CD14-positive monocyte (primary cell): ENCODE data around the gene STPG1. TPM values are rescaled to one million over a fixed set of nuclear protein-coding genes. Genes with fewer than 3 reads are reported as not detected.
A peak's percentile ranks its signal among the peaks of the same experiment; 100 is the strongest.

Experiments used
- DNase-seq, 3 donors: peaks; one replicate each; pipeline ENCODE4 v3.0.0-alpha.2; 2011 to 2022
- H2AFZ ChIP-seq: 2 replicates; pipeline ENCODE4 v1.6.0; 2012; ENCODE audit warnings: mild to moderate bottlenecking, low read depth, low read length, inconsistent platforms; ENCODE audit not compliant: insufficient read depth, poor library complexity, severe bottlenecking
- H3K27ac ChIP-seq, 2 donors: 1 replicate in 1 of 2; 2 replicates in 1 of 2; pipeline ENCODE4 v1.5.1; 2012 to 2013; ENCODE audit warnings: low read length in 2 of 2, control low read depth in 1 of 2, inconsistent platforms in 1 of 2, low read depth in 1 of 2, mild to moderate bottlenecking in 1 of 2
- H3K27me3 ChIP-seq, 2 donors: one replicate each; pipeline versions ENCODE4 v1.6.0 to v1.6.1; 2011 to 2013; ENCODE audit warnings: low read length in 2 of 2; ENCODE audit not compliant: control insufficient read depth in 2 of 2, insufficient read depth in 2 of 2
- H3K36me3 ChIP-seq, 2 donors: replicated peaks in 1 of 2; 1 replicate in 1 of 2; 2 replicates in 1 of 2; pipeline versions ENCODE4 v1.5.1 to v1.6.1; 2012 to 2013; ENCODE audit warnings: low read length in 2 of 2, control low read depth in 1 of 2, inconsistent platforms in 1 of 2, mild to moderate bottlenecking in 1 of 2; ENCODE audit not compliant: insufficient read depth in 2 of 2, control insufficient read depth in 1 of 2
- H3K4me1 ChIP-seq, 2 donors: 1 replicate in 1 of 2; 2 replicates in 1 of 2; pipeline versions ENCODE4 v1.5.1 to v1.6.1; 2012 to 2013; ENCODE audit warnings: low read length in 2 of 2, control low read depth in 1 of 2, inconsistent platforms in 1 of 2, mild to moderate bottlenecking in 1 of 2, moderate library complexity in 1 of 2; ENCODE audit not compliant: insufficient read depth in 2 of 2, control insufficient read depth in 1 of 2
- H3K4me2 ChIP-seq: replicated peaks from 2 replicates; pipeline ENCODE3; 2012; ENCODE audit warnings: low read length, moderate library complexity, mild to moderate bottlenecking; ENCODE audit not compliant: poor library complexity, severe bottlenecking; ENCODE audit errors: extremely low read depth
- H3K4me3 ChIP-seq, 3 experiments: fragments of 200-600 bp in 1 of 3; sonication (generic) in 1 of 3; replicated peaks in 1 of 3; 1 replicate in 2 of 3; 2 replicates in 1 of 3; pipeline ENCODE4 v1.5.1; 2011 to 2013; ENCODE audit warnings: low read length in 3 of 3, mild to moderate bottlenecking in 3 of 3, control low read depth in 2 of 3, low read depth in 2 of 3, inconsistent platforms in 1 of 3, moderate library complexity in 1 of 3
- H3K79me2 ChIP-seq: 2 replicates; pipeline ENCODE4 v1.6.0; 2012; ENCODE audit warnings: mild to moderate bottlenecking, control low read depth, inconsistent platforms, low read length, moderate library complexity; ENCODE audit not compliant: insufficient read depth
- H3K9ac ChIP-seq: 2 replicates; pipeline ENCODE4 v1.6.0; 2017; ENCODE audit warnings: low read length, mild to moderate bottlenecking; ENCODE audit not compliant: insufficient read depth, poor library complexity, severe bottlenecking
- H3K9me3 ChIP-seq, 2 donors: replicated peaks in 1 of 2; 1 replicate in 1 of 2; 2 replicates in 1 of 2; pipeline versions ENCODE4 v1.5.1 to v1.6.1; 2012 to 2013; ENCODE audit warnings: low read length in 2 of 2, control low read depth in 1 of 2; ENCODE audit not compliant: control insufficient read depth in 1 of 2, insufficient read depth in 1 of 2
- H4K20me1 ChIP-seq: 2 replicates; pipeline ENCODE4 v1.6.0; 2012; ENCODE audit warnings: mild to moderate bottlenecking, low read length, control low read depth, moderate library complexity; ENCODE audit not compliant: insufficient read depth
- H3K27ac Mint-ChIP-seq, 7 donors: one replicate each; pipeline ENCODE4 v1.8.0; 2020; ENCODE audit warnings: mild to moderate bottlenecking in 7 of 7, mixed read lengths in 7 of 7, moderate library complexity in 6 of 7, inconsistent platforms in 2 of 7
- H3K27me3 Mint-ChIP-seq, 3 donors: one replicate each; pipeline ENCODE4 v1.8.0; 2021 to 2022; ENCODE audit warnings: low read depth in 3 of 3, mild to moderate bottlenecking in 3 of 3, mixed read lengths in 3 of 3, moderate library complexity in 3 of 3, inconsistent platforms in 1 of 3
- H3K36me3 Mint-ChIP-seq, 2 donors: one replicate each; pipeline ENCODE4 v1.8.0; 2020; ENCODE audit warnings: mixed read lengths in 2 of 2, inconsistent platforms in 1 of 2, mild to moderate bottlenecking in 1 of 2
- H3K4me1 Mint-ChIP-seq: one replicate; pipeline ENCODE4 v1.8.0; 2020; ENCODE audit warnings: mild to moderate bottlenecking, mixed read lengths
- H3K4me3 Mint-ChIP-seq, 2 donors: one replicate each; pipeline ENCODE4 v1.8.0; 2020; ENCODE audit warnings: mild to moderate bottlenecking in 2 of 2, mixed read lengths in 2 of 2, moderate library complexity in 1 of 2
- H3K9me3 Mint-ChIP-seq, 7 donors: one replicate each; pipeline ENCODE4 v1.8.0; 2020 to 2022; ENCODE audit warnings: mixed read lengths in 7 of 7, mild to moderate bottlenecking in 6 of 7, moderate library complexity in 6 of 7, inconsistent platforms in 2 of 7
- CTCF ChIP-seq: fragments of 200-600 bp; IDR thresholded peaks from one replicate; pipeline ENCODE4 v1.8.0; 2022; ENCODE audit warnings: antibody characterized with exemption, mild to moderate bottlenecking
- WGBS: methylation state at CpG from one replicate; pipeline ENCODE4 v1.1.5; 2013; ENCODE audit warnings: missing lambda C conversion rate; ENCODE audit not compliant: insufficient coverage; 5-methylcytosine and 5-hydroxymethylcytosine counted together
- intact Hi-C, 2 donors: fragments of 100-400 bp; cut with micrococcal nuclease; formaldehyde crosslinking; loops; one replicate each; pipeline versions ENCODE4 v1.15.0 to v1.15.1; 2023
- polyA plus RNA-seq, 3 donors: library from polyadenylated mRNA; depleted of rRNA in 1 of 3; unstranded in 2 of 3; stranded (reverse) in 1 of 3; fragments of 300-500 nt in 2 of 3; fragments of >200 nt in 1 of 3; fragmentation: Illumina TruSeq in 2 of 3; gene quantifications; 1 replicate in 2 of 3; 2 replicates in 1 of 3; pipeline ENCODE4 v1.2.3, GENCODE V29; 2012 to 2021

STPG1 gene
- polyA plus RNA-seq, 3 donors, result 0.57 to 0.85 (median 0.60) TPM

DNA sequence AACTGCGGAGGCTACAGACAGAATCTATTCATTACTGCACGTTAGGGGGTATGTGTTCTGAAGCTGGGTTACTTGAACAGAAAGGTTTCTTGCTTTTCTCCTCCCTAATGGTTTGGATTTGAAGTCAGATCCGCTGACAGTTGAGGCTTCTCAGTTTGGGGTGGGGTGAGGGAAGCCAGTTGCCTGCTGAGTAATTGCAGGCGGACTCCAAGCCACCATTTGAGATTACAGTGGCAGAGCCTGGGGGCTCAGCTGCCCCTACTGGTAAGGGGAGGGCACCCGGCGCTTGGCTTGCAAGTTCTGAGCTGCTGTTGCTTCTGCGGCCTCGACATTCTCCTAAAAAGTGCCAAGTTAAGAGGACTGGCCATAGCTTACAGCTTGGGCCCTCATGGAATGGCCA, 92.5 kb downstream of the STPG1 start:
- peaks cover 0 to 12% (median 4%) of the 10 kb centered on the region in 7 donors for H3K9me3 Mint-ChIP-seq
- H3K9ac ChIP-seq, result peak overlapping the region; percentile 70
- peaks cover 59 to 85% of the 10 kb centered on the region in 2 donors for H3K27me3 ChIP-seq
- H3K4me1 ChIP-seq, result peaks cover 10 to 29% of the 10 kb centered on the region in 2 donors
- H3K36me3 ChIP-seq, result no peaks in the 10 kb centered on the region
- H3K4me2 ChIP-seq, result peak overlapping the region; percentile 92
- H4K20me1 ChIP-seq, result no peaks in the 10 kb centered on the region
- peaks cover 32% of the 10 kb centered on the region for H3K4me1 Mint-ChIP-seq
- no peak for DNase-seq
- H3K27me3 Mint-ChIP-seq, result peaks cover 71 to 86% (median 72%) of the 10 kb centered on the region in 3 donors
- WGBS, result 85% methylated on average over 5 of the region's 8 CpGs
- peak overlapping the region; percentile 97 for H2AFZ ChIP-seq
- H3K4me3 ChIP-seq, result peak overlapping the region in 2 of 3 experiments; percentile 62 to 80
- peak overlapping the region; percentile 87 to 99 for H3K4me3 Mint-ChIP-seq
- no peak for TF ChIP-seq CTCF
- H3K27ac ChIP-seq, result no peak overlapping the region
- peaks cover 4 to 22% of the 10 kb centered on the region in 2 donors for H3K36me3 Mint-ChIP-seq
- H3K79me2 ChIP-seq, result no peaks in the 10 kb centered on the region
- peaks cover 0 to 10% of the 10 kb centered on the region in 2 donors for H3K9me3 ChIP-seq
- intact Hi-C loops, result no loop called here
- H3K27ac Mint-ChIP-seq, result no peak overlapping the region

DNA sequence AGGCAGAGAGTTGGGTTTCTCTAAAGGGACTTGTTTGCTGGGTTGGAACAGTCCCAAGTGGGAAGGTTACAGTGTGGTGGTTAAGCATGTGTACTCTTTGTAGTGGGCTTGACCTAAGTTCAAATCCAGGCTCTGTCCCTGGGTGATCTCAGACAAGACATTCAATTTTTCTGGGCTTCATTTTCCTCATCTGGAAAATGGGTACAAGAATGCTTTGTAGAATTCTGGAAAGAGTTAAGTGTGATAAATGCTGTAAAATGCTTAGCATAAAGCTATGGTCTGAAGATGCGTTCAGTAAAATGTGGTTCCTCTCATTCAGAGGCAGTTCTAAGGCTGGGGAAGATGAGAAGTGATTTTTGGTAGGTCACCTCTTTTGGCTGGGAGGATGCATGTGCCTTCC, 93.6 kb downstream of the STPG1 start:
- H3K9me3 ChIP-seq, result peaks cover 0 to 10% of the 10 kb centered on the region in 2 donors
- no peak for TF ChIP-seq CTCF
- no peak for DNase-seq
- intact Hi-C loops, result no loop called here
- H3K27me3 Mint-ChIP-seq, result peaks cover 65 to 80% (median 67%) of the 10 kb centered on the region in 3 donors
- peaks cover 56 to 74% of the 10 kb centered on the region in 2 donors for H3K27me3 ChIP-seq
- H3K36me3 Mint-ChIP-seq, result peaks cover 4 to 22% of the 10 kb centered on the region in 2 donors
- no peaks in the 10 kb centered on the region for H4K20me1 ChIP-seq
- H3K4me1 Mint-ChIP-seq, result peaks cover 32% of the 10 kb centered on the region
- H3K9ac ChIP-seq, result no peak overlapping the region
- H2AFZ ChIP-seq, result no peak overlapping the region
- no peaks in the 10 kb centered on the region for H3K79me2 ChIP-seq
- no peak overlapping the region for H3K27ac Mint-ChIP-seq
- H3K27ac ChIP-seq, result no peak overlapping the region
- no peak overlapping the region for H3K4me2 ChIP-seq
- WGBS, result 100% methylated on average over 1 of the region's 1 CpG
- peaks cover 10 to 29% of the 10 kb centered on the region in 2 donors for H3K4me1 ChIP-seq
- H3K36me3 ChIP-seq, result no peaks in the 10 kb centered on the region
- H3K4me3 ChIP-seq, result no peak overlapping the region
- peak overlapping the region in 1 of 2 donors; percentile 99 for H3K4me3 Mint-ChIP-seq
- H3K9me3 Mint-ChIP-seq, result peaks cover 0 to 12% (median 4%) of the 10 kb centered on the region in 7 donors
